ENCODE results near the gene GET4.

DNA sequence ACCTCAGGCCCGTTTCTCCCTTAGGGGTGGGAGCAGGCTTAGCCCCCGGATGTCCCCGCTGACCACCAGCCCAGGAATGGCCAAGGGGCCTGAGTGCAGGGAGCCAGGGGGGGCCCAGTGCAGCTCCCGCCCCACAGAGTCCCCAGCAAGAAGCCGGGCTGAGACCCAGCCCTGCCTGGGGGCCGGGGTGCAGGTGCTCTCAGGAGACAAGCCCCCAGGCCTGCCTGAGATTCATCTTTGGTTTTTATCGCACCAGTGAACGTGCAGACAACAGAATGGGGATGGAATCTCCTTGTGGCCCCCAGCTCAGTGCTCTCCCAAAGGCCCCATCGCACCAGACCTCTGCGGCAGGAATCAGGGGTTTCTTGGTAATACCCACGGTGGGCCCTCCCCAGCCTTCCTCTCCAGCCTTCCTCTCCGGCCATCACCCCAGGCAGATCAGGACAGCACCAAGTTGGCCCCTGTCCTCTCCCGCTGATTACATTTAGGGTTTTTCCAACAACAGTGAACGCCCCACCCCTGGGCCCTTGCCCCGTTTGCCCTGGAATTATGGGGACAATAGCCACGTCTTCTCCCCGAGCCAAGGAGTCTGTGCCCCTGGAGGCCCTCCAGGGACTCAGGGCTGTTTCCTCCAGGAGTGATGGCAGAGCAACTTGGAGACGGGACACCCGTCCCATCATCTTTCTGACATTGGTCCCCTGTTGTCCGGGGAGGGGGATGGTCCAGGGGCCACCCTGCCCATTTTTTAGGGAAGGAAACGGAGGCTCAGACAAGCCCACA is 55.7 kb downstream of the GET4 start:
- TF ChIP-seq, protein P1, sequence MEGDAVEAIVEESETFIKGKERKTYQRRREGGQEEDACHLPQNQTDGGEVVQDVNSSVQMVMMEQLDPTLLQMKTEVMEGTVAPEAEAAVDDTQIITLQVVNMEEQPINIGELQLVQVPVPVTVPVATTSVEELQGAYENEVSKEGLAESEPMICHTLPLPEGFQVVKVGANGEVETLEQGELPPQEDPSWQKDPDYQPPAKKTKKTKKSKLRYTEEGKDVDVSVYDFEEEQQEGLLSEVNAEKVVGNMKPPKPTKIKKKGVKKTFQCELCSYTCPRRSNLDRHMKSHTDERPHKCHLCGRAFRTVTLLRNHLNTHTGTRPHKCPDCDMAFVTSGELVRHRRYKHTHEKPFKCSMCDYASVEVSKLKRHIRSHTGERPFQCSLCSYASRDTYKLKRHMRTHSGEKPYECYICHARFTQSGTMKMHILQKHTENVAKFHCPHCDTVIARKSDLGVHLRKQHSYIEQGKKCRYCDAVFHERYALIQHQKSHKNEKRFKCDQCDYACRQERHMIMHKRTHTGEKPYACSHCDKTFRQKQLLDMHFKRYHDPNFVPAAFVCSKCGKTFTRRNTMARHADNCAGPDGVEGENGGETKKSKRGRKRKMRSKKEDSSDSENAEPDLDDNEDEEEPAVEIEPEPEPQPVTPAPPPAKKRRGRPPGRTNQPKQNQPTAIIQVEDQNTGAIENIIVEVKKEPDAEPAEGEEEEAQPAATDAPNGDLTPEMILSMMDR (IDR thresholded peaks at IDR 0.05), result no peak
- TF ChIP-seq ZFX (IDR thresholded peaks at IDR 0.05; ENCODE audit: borderline replicate concordance), result no peak

Measured in 22Rv1 (cell line).